ENCODE data around the gene CACNG7.

CACNG7 gene

GRCh38 chr19:53982611-53983010 is 73.5 kb downstream of the CACNG7 start:
- intact Hi-C loops (cut with DNase I; ENCODE audit: low total_unique reads) = no loop called here
- DNase-seq = peak in 1 of 2 donors; percentile 26
- Histone ChIP-seq H3K4me1 (peaks cover 0 to 34% (median 23%) of the 10 kb centered on the region in 4 donors), H3K9me3 (no peaks in the 10 kb centered on the region), H3K4me3 (no peak overlapping the region), H3K27me3 (peaks cover 3 to 70% of the 10 kb centered on the region in 2 donors), H3K27ac (no peak overlapping the region), H3K36me3 (no peaks in the 10 kb centered on the region)
- TF ChIP-seq CTCF (IDR thresholded peaks at IDR 0.05) = no peak

- Histone ChIP-seq H3K9me3 (no peaks in the 10 kb centered on the region), H3K4me1 (peaks cover 0 to 24% (median 14%) of the 10 kb centered on the region in 4 donors), H3K27ac (no peak overlapping the region), H3K27me3 (peaks cover 0 to 60% of the 10 kb centered on the region in 2 donors), H3K36me3 (no peaks in the 10 kb centered on the region), H3K4me3 (no peak overlapping the region)
- DNase-seq = no peak
- no peak for TF ChIP-seq CTCF (IDR thresholded peaks at IDR 0.05)
- intact Hi-C loops (cut with DNase I; ENCODE audit: low total_unique reads) = no loop called here
Measured at GRCh38 chr19:53983457-53984289, 74.6 kb downstream of the CACNG7 start.

- Histone ChIP-seq H3K4me1 (peaks cover 0 to 13% (median 4%) of the 10 kb centered on the region in 4 donors), H3K36me3 (no peaks in the 10 kb centered on the region), H3K27me3 (peaks cover 0 to 48% of the 10 kb centered on the region in 2 donors), H3K9me3 (no peaks in the 10 kb centered on the region), H3K27ac (no peak overlapping the region), H3K4me3 (no peak overlapping the region)
- DNase-seq = no peak
- intact Hi-C loops (cut with DNase I; ENCODE audit: low total_unique reads) = no loop called here
- no peak for TF ChIP-seq CTCF (IDR thresholded peaks at IDR 0.05)
Measured at GRCh38 chr19:53985863-53986262, 76.8 kb downstream of the CACNG7 start.

- no peaks in the 10 kb centered on the region for H3K36me3 ChIP-seq
- DNase-seq = no peak
- H3K27ac ChIP-seq = no peak overlapping the region
- intact Hi-C loops (cut with DNase I; ENCODE audit: low total_unique reads) = no loop called here
- TF ChIP-seq CTCF (IDR thresholded peaks at IDR 0.05) = no peak
- H3K27me3 ChIP-seq = peaks cover 0 to 49% of the 10 kb centered on the region in 2 donors
- no peak overlapping the region for H3K4me3 ChIP-seq
- H3K9me3 ChIP-seq = no peaks in the 10 kb centered on the region
- H3K4me1 ChIP-seq = peaks cover 0 to 10% (median 8%) of the 10 kb centered on the region in 4 donors
Measured at GRCh38 chr19:53988981-53989380, 79.9 kb downstream of the CACNG7 start.

GRCh38 chr19:53989600-53990533 is 80.8 kb downstream of the CACNG7 start:
- DNase-seq = no peak
- TF ChIP-seq CTCF (IDR thresholded peaks at IDR 0.05) = no peak
- peaks cover 0 to 10% (median 8%) of the 10 kb centered on the region in 4 donors for H3K4me1 ChIP-seq
- no peaks in the 10 kb centered on the region for H3K36me3 ChIP-seq
- no peak overlapping the region for H3K27ac ChIP-seq
- H3K4me3 ChIP-seq = no peak overlapping the region
- H3K9me3 ChIP-seq = no peaks in the 10 kb centered on the region
- intact Hi-C loops (cut with DNase I; ENCODE audit: low total_unique reads) = no loop called here
- H3K27me3 ChIP-seq = peaks cover 0 to 50% of the 10 kb centered on the region in 2 donors

Measured in tibial artery (tissue), 4 donors.